Measurements from ENCODE around the gene LIN7B. TPM values are rescaled to one million over a fixed set of nuclear protein-coding genes. Genes with fewer than 3 reads are reported as not detected.

The LIN7B gene
- total and polyA plus RNA-seq, 9 of the 15 experiments (the other 6 are each of a cell fraction or from before 2014, with no cell fraction given), result 0.89 to 15.7 (median 4.0) TPM

DNA sequence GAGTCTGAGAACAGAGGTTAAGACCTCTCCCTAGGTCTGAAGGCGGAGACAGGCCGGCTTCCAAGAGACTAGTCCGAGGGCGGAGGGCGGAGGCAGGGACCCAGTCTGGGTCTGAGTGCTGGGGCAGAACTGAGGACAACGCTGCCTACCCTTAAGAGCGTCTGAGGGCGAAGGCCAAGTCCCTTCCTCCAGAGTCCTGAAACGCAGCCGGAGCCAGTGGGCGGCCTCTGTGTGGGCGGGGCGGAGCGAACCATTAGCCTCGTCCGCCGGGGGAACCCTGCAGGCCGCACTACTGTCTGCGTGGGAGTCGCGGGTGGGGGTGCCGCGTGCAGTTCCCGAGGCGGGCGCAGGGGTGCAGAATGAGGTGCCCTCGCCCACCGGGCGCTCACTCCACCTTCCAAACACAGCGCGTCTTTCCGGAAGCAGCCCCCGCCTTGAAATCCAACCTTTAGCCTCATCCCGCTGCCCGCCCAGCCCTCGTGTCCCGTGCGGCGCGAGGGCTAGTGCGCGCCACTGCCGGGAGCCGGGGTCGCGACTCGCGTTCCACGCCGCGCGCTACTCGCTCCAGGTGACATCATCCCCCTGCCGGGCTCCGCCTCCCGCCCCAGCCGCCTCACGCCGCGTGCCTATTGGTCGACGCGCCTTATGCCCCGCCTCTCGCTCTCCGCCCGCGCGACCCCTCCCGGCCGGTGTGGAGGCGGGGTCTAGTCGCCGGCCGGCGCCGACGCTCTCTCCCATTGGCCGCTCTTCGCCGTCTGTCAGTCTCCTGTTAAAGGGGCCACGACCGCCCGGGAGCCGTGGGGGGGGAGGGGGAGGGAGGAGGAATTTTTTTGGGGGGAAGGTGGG lies 4.6 kb downstream of the LIN7B start, which contains the start of gene C19orf73 (continued):
- TF ChIP-seq, protein P1, sequence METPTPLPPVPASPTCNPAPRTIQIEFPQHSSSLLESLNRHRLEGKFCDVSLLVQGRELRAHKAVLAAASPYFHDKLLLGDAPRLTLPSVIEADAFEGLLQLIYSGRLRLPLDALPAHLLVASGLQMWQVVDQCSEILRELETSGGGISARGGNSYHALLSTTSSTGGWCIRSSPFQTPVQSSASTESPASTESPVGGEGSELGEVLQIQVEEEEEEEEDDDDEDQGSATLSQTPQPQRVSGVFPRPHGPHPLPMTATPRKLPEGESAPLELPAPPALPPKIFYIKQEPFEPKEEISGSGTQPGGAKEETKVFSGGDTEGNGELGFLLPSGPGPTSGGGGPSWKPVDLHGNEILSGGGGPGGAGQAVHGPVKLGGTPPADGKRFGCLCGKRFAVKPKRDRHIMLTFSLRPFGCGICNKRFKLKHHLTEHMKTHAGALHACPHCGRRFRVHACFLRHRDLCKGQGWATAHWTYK (CRISPR knock-in tag; IDR thresholded peaks at IDR 0.05), result peak; percentile 86
- TF ChIP-seq KLF13 (tag; IDR thresholded peaks at IDR 0.05; ENCODE audit: borderline replicate concordance, low read depth) (peak; percentile 93), KAT7 (CRISPR knock-in tag; IDR thresholded peaks at IDR 0.05; ENCODE audit: borderline replicate concordance) (peak; percentile 98; the same call in 1 of the 2 replicates), FOS (IDR thresholded peaks at IDR 0.05; ENCODE audit: extremely low read depth, insufficient read length) (peak; percentile 52), EWSR1 (IDR thresholded peaks at IDR 0.05; ENCODE audit: borderline replicate concordance, low read depth, partially characterized antibody) (no peak), ZNF354B (CRISPR knock-in tag; IDR thresholded peaks at IDR 0.05) (no peak), RBM34 (IDR thresholded peaks at IDR 0.05; ENCODE audit: borderline replicate concordance, insufficient read depth, low read length) (0 out of 2 replicates have a peak, but pooled peaks have one; percentile 49), SP2 (IDR thresholded peaks at IDR 0.05; ENCODE audit: extremely low read depth, low read depth, low read length, poor library complexity, severe bottlenecking) (peak; percentile 67), GATA2 (CRISPR knock-in tag; IDR thresholded peaks at IDR 0.05) (no peak), OTX1 (CRISPR knock-in tag; IDR thresholded peaks at IDR 0.05) (no peak), RBFOX2 (IDR thresholded peaks at IDR 0.05; ENCODE audit: low read depth, low read length) (peak; percentile 88), ZNF217 (CRISPR knock-in tag; IDR thresholded peaks at IDR 0.05) (no peak), PCBP1 (IDR thresholded peaks at IDR 0.05; ENCODE audit: low read depth, low read length, poor library complexity, severe bottlenecking) (peak; percentile 91), FOXM1 (IDR thresholded peaks at IDR 0.05; ENCODE audit: low read depth) (no peak), FOXM1 (CRISPR knock-in tag; IDR thresholded peaks at IDR 0.05; ENCODE audit: low read depth) (no peak), TAL1 (IDR thresholded peaks at IDR 0.05) (no peak)
- TF ChIP-seq, protein P2, sequence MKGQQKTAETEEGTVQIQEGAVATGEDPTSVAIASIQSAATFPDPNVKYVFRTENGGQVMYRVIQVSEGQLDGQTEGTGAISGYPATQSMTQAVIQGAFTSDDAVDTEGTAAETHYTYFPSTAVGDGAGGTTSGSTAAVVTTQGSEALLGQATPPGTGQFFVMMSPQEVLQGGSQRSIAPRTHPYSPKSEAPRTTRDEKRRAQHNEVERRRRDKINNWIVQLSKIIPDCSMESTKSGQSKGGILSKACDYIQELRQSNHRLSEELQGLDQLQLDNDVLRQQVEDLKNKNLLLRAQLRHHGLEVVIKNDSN (CRISPR knock-in tag; IDR thresholded peaks at IDR 0.05), result peak; percentile 70
- TF ChIP-seq, protein P3, sequence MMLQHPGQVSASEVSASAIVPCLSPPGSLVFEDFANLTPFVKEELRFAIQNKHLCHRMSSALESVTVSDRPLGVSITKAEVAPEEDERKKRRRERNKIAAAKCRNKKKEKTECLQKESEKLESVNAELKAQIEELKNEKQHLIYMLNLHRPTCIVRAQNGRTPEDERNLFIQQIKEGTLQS (IDR thresholded peaks at IDR 0.05), result peak; percentile 96
- TF ChIP-seq, protein P3 (CRISPR knock-in tag; conservative IDR thresholded peaks at IDR 0.05), result no peak; the same call in none of the 2 replicates
- TF ChIP-seq, protein P4, sequence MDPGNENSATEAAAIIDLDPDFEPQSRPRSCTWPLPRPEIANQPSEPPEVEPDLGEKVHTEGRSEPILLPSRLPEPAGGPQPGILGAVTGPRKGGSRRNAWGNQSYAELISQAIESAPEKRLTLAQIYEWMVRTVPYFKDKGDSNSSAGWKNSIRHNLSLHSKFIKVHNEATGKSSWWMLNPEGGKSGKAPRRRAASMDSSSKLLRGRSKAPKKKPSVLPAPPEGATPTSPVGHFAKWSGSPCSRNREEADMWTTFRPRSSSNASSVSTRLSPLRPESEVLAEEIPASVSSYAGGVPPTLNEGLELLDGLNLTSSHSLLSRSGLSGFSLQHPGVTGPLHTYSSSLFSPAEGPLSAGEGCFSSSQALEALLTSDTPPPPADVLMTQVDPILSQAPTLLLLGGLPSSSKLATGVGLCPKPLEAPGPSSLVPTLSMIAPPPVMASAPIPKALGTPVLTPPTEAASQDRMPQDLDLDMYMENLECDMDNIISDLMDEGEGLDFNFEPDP (CRISPR knock-in tag; IDR thresholded peaks at IDR 0.05), result no peak
